WTC11 (cell line): ENCODE measurements around the gene LAMTOR5. TPM values are rescaled to one million over a fixed set of nuclear protein-coding genes. Genes with fewer than 3 reads are reported as not detected.

ENCODE experiments used
- ATAC-seq: fragments of 200-7000 bp; cut with Tn5 transposase; 2 replicates; pipeline ENCODE4 v1.10.0; 2021; ENCODE audit warnings: mild to moderate bottlenecking, moderate library complexity
- CTCF ChIA-PET: fragments of 300-600 bp; sonication (Branson Sonifier 250); formaldehyde crosslinking; loops from one replicate; lab custom pipeline; 2021; ENCODE audit warnings: antibody characterized with exemption; lab: Charles Lee
- POLR2A ChIA-PET: fragments of 350-600 bp; sonication (Branson Sonifier 250); formaldehyde crosslinking; loops from one replicate; lab custom pipeline; 2021; ENCODE audit warnings: antibody characterized with exemption; lab: Charles Lee
- DNase-seq: peaks from one replicate; pipeline ENCODE4 v3.0.0; 2021; ENCODE audit warnings: low spot score
- H3K27ac Mint-ChIP-seq: 2 replicates; pipeline ENCODE4 v1.8.0; 2021; ENCODE audit warnings: mixed read lengths
- H3K27me3 Mint-ChIP-seq: 2 replicates; pipeline ENCODE4 v1.8.0; 2021; ENCODE audit warnings: low read depth, mild to moderate bottlenecking, moderate library complexity, mixed read lengths
- H3K36me3 Mint-ChIP-seq: 2 replicates; pipeline ENCODE4 v1.8.0; 2021; ENCODE audit warnings: mixed read lengths
- H3K4me1 Mint-ChIP-seq: 2 replicates; pipeline ENCODE4 v1.8.0; 2022; ENCODE audit warnings: mixed read lengths
- H3K4me3 Mint-ChIP-seq: 2 replicates; pipeline ENCODE4 v1.8.0; 2021; ENCODE audit warnings: mild to moderate bottlenecking, moderate library complexity, mixed read lengths
- H3K9me3 Mint-ChIP-seq: 2 replicates; pipeline ENCODE4 v1.8.0; 2021; ENCODE audit warnings: mixed read lengths
- FOXJ3 ChIP-seq: sonication (generic); formaldehyde crosslinking; IDR thresholded peaks from 2 replicates; pipeline ENCODE4 v1.9.0; 2021; ENCODE audit warnings: missing genetic modification reagents, mild to moderate bottlenecking, borderline replicate concordance
- PRRX2 ChIP-seq: fragments of 250-450 bp; sonication (Bioruptor Pico); IDR thresholded peaks from 2 replicates; pipeline ENCODE4 v1.8.0; 2021; ENCODE audit warnings: mild to moderate bottlenecking
- SMAD3 ChIP-seq: sonication (generic); formaldehyde crosslinking; IDR thresholded peaks from 2 replicates; pipeline ENCODE4 v1.8.0; 2022; ENCODE audit warnings: missing genetic modification reagents, mild to moderate bottlenecking, borderline replicate concordance
- SP1 ChIP-seq: sonication (generic); formaldehyde crosslinking; conservative IDR thresholded peaks from 2 replicates; pipeline ENCODE4 v1.8.1; 2022; ENCODE audit warnings: missing genetic modification reagents
- TCF7 ChIP-seq: sonication (generic); formaldehyde crosslinking; IDR thresholded peaks from 2 replicates; pipeline ENCODE4 v1.8.0; 2022; ENCODE audit warnings: mild to moderate bottlenecking, low read depth, missing genetic modification reagents, moderate library complexity
- ZNF263 ChIP-seq: sonication (generic); formaldehyde crosslinking; IDR thresholded peaks from 2 replicates; pipeline ENCODE4 v1.8.1; 2022; ENCODE audit warnings: low read depth, mild to moderate bottlenecking, moderate library complexity, missing genetic modification reagents
- ZNF317 ChIP-seq: sonication (generic); formaldehyde crosslinking; IDR thresholded peaks from 2 replicates; pipeline ENCODE4 v1.8.1; 2023; ENCODE audit warnings: low read depth, mild to moderate bottlenecking, moderate library complexity, missing genetic modification reagents, borderline replicate concordance
- ZNF671 ChIP-seq: fragments of 250-450 bp; sonication (Bioruptor Pico); IDR thresholded peaks from 2 replicates; pipeline ENCODE4 v1.8.0; 2021; ENCODE audit warnings: mild to moderate bottlenecking
- total RNA-seq: library from RNA; stranded (reverse); gene quantifications from 3 replicates; pipeline ENCODE4 v1.2.3, GENCODE V29; 2021
- TF ChIP-seq, protein P1 (sequence below): fragments of 200-600 bp; IDR thresholded peaks from 2 replicates; pipeline ENCODE4 v1.8.0; 2022; ENCODE audit warnings: antibody characterized with exemption
- TF ChIP-seq, protein P2 (sequence below): sonication (generic); formaldehyde crosslinking; IDR thresholded peaks from 2 replicates; pipeline ENCODE4 v1.8.0; 2022; ENCODE audit warnings: mild to moderate bottlenecking, missing genetic modification reagents
- TF ChIP-seq, protein P3 (sequence below): fragments of 250-450 bp; sonication (Bioruptor Pico); IDR thresholded peaks from 2 replicates; pipeline ENCODE4 v1.9.0; 2021; ENCODE audit warnings: mild to moderate bottlenecking, borderline replicate concordance
- TF ChIP-seq, protein P4 (sequence below): fragments of 250-450 bp; sonication (Bioruptor Pico); conservative IDR thresholded peaks from 2 replicates; pipeline ENCODE4 v1.9.0; 2021; ENCODE audit warnings: mild to moderate bottlenecking
- TF ChIP-seq, protein P5 (sequence below): sonication (generic); formaldehyde crosslinking; IDR thresholded peaks from 2 replicates; pipeline ENCODE4 v1.8.1; 2023; ENCODE audit warnings: mild to moderate bottlenecking, moderate library complexity, missing genetic modification reagents
- TF ChIP-seq, protein P6 (sequence below): sonication (generic); formaldehyde crosslinking; IDR thresholded peaks from 2 replicates; pipeline ENCODE4 v1.8.1; 2022; ENCODE audit warnings: missing genetic modification reagents, borderline replicate concordance

The LAMTOR5 gene
- total RNA-seq, 1 experiment from 2014 or later, result 76.0 TPM

DNA sequence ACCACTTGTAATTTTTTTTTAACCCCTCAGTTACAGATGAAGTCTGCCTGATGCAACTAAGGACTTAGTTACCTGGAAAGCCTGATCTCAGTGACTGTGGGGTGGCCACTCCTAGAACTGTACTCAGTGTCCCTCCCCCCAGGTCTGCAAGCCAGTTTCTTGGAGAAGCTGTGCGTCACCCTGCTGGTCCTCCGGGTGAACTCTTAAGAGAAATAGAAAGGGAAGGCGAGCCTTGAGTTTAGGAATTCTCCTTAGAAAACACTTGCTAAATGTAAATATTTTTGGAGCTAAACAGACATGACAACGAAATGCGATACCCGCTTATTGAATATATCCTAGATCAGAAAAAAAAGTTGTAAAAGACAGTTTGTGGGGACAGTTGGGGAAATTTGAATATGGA lies 17.4 kb downstream of the LAMTOR5 start:
- H3K4me1 Mint-ChIP-seq, result peaks cover 18% of the 10 kb centered on the region
- peaks cover 7% of the 10 kb centered on the region for H3K36me3 Mint-ChIP-seq
- H3K4me3 Mint-ChIP-seq, result no peak overlapping the region
- no peaks in the 10 kb centered on the region for H3K27me3 Mint-ChIP-seq
- H3K27ac Mint-ChIP-seq, result peak overlapping the region; percentile 75
- DNase-seq, result peak; percentile 16
- peak; percentile 48 for ATAC-seq
- H3K9me3 Mint-ChIP-seq, result no peaks in the 10 kb centered on the region
- TF ChIP-seq, protein P1, sequence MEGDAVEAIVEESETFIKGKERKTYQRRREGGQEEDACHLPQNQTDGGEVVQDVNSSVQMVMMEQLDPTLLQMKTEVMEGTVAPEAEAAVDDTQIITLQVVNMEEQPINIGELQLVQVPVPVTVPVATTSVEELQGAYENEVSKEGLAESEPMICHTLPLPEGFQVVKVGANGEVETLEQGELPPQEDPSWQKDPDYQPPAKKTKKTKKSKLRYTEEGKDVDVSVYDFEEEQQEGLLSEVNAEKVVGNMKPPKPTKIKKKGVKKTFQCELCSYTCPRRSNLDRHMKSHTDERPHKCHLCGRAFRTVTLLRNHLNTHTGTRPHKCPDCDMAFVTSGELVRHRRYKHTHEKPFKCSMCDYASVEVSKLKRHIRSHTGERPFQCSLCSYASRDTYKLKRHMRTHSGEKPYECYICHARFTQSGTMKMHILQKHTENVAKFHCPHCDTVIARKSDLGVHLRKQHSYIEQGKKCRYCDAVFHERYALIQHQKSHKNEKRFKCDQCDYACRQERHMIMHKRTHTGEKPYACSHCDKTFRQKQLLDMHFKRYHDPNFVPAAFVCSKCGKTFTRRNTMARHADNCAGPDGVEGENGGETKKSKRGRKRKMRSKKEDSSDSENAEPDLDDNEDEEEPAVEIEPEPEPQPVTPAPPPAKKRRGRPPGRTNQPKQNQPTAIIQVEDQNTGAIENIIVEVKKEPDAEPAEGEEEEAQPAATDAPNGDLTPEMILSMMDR, result no peak
- POLR2A ChIA-PET, result interaction anchor here (0.7 kb wide), 1 partner anchor 50 kb away, joined by 3 read pairs; no protein-coding TSS in a partner anchor
- CTCF ChIA-PET, result interaction anchor here (0.7 to 1.8 kb wide), 4 partner anchors 22 to 106 kb away, joined by 3 to 6 read pairs (median 4); no protein-coding TSS in a partner anchor

DNA sequence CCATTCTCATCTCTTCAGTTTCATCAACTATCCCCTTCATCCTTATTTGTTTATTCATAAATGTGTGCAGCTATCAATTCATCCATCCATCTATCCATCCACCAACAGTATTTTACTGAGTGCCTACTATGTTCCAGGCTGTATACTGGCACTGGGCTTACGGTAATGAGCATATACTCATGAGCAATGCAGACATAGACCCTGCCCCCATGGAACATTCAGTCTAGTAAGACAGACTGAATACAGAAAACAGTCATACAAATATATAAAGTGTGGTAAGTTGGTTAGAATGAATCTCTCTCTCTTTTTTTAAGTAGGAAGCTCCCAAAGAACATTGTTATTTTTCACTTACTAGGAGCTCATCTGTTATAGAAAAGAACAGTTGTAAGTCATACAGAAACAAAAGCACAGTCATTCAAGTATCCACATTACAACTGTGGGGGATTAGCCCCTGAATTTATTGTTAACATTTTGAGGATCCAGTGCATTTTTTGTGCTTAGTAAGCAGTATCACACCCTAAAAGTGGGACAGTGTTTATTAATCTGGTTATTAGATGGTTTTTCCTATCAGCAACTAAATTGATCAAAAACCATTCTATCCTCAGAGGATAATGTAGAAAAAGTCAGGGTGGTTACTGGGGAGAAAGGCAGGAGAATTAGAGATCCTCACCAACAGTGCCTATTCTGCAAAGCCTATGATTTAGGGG lies 20.3 kb downstream of the LAMTOR5 start:
- TF ChIP-seq, protein P2, sequence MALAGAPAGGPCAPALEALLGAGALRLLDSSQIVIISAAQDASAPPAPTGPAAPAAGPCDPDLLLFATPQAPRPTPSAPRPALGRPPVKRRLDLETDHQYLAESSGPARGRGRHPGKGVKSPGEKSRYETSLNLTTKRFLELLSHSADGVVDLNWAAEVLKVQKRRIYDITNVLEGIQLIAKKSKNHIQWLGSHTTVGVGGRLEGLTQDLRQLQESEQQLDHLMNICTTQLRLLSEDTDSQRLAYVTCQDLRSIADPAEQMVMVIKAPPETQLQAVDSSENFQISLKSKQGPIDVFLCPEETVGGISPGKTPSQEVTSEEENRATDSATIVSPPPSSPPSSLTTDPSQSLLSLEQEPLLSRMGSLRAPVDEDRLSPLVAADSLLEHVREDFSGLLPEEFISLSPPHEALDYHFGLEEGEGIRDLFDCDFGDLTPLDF (CRISPR knock-in tag), result no peak
- no peak for TF ChIP-seq ZNF263 (CRISPR knock-in tag)
- TF ChIP-seq, protein P3, sequence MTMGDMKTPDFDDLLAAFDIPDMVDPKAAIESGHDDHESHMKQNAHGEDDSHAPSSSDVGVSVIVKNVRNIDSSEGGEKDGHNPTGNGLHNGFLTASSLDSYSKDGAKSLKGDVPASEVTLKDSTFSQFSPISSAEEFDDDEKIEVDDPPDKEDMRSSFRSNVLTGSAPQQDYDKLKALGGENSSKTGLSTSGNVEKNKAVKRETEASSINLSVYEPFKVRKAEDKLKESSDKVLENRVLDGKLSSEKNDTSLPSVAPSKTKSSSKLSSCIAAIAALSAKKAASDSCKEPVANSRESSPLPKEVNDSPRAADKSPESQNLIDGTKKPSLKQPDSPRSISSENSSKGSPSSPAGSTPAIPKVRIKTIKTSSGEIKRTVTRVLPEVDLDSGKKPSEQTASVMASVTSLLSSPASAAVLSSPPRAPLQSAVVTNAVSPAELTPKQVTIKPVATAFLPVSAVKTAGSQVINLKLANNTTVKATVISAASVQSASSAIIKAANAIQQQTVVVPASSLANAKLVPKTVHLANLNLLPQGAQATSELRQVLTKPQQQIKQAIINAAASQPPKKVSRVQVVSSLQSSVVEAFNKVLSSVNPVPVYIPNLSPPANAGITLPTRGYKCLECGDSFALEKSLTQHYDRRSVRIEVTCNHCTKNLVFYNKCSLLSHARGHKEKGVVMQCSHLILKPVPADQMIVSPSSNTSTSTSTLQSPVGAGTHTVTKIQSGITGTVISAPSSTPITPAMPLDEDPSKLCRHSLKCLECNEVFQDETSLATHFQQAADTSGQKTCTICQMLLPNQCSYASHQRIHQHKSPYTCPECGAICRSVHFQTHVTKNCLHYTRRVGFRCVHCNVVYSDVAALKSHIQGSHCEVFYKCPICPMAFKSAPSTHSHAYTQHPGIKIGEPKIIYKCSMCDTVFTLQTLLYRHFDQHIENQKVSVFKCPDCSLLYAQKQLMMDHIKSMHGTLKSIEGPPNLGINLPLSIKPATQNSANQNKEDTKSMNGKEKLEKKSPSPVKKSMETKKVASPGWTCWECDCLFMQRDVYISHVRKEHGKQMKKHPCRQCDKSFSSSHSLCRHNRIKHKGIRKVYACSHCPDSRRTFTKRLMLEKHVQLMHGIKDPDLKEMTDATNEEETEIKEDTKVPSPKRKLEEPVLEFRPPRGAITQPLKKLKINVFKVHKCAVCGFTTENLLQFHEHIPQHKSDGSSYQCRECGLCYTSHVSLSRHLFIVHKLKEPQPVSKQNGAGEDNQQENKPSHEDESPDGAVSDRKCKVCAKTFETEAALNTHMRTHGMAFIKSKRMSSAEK (CRISPR knock-in tag), result no peak
- TF ChIP-seq, protein P4, sequence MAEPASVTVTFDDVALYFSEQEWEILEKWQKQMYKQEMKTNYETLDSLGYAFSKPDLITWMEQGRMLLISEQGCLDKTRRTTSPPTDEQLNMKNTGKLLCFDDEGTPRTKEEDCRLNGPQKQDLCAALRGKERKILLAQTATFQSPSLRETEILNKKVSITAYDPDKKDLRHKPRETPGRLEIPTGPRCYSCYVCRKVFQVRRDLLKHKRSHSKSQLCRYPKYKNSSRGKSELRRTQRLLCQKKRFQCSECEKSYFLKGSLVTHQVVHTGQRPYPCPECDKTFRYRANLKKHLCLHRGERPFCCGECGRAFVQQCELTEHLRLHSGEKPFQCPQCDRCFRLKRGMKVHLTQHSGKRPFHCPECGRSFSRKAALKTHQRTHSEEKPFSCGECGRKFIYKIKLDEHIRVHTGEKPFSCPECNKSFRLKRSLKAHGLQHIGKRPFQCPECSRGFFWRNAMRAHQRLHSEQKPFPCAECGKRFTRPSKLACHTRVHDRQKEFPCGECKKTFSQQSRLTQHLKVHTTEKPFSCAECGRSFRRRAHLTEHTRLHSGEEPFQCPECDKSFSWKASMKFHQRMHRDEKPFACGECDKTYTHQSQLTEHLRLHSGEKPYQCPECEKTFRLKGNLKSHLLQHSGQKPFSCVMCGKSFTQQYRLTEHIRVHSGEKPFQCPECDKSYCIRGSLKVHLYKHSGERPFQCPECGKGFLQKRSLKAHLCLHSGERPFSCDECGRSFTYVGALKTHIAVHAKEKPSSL (CRISPR knock-in tag), result no peak
- TF ChIP-seq, protein P5, sequence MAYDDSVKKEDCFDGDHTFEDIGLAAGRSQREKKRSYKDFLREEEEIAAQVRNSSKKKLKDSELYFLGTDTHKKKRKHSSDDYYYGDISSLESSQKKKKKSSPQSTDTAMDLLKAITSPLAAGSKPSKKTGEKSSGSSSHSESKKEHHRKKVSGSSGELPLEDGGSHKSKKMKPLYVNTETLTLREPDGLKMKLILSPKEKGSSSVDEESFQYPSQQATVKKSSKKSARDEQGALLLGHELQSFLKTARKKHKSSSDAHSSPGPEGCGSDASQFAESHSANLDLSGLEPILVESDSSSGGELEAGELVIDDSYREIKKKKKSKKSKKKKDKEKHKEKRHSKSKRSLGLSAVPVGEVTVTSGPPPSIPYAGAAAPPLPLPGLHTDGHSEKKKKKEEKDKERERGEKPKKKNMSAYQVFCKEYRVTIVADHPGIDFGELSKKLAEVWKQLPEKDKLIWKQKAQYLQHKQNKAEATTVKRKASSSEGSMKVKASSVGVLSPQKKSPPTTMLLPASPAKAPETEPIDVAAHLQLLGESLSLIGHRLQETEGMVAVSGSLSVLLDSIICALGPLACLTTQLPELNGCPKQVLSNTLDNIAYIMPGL (CRISPR knock-in tag), result no peak
- no peak for TF ChIP-seq SMAD3 (CRISPR knock-in tag)
- TF ChIP-seq SP1 (CRISPR knock-in tag), result no peak
- TF ChIP-seq FOXJ3 (CRISPR knock-in tag), result no peak
- TF ChIP-seq ZNF317 (CRISPR knock-in tag), result no peak
- TF ChIP-seq, protein P6, sequence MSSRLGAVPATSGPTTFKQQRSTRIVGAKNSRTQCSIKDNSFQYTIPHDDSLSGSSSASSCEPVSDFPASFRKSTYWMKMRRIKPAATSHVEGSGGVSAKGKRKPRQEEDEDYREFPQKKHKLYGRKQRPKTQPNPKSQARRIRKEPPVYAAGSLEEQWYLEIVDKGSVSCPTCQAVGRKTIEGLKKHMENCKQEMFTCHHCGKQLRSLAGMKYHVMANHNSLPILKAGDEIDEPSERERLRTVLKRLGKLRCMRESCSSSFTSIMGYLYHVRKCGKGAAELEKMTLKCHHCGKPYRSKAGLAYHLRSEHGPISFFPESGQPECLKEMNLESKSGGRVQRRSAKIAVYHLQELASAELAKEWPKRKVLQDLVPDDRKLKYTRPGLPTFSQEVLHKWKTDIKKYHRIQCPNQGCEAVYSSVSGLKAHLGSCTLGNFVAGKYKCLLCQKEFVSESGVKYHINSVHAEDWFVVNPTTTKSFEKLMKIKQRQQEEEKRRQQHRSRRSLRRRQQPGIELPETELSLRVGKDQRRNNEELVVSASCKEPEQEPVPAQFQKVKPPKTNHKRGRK, result no peak
- TF ChIP-seq TCF7, result no peak
- TF ChIP-seq PRRX2 (CRISPR knock-in tag), result no peak
- no peak for TF ChIP-seq ZNF671 (CRISPR knock-in tag)
- Mint-ChIP-seq H3K36me3 (0 out of 2 replicates have a peak, but pooled peaks cover 2% of the 10 kb centered on the region), H3K27ac (no peak overlapping the region), H3K4me3 (no peak overlapping the region), H3K27me3 (no peaks in the 10 kb centered on the region), H3K4me1 (peaks cover 20% of the 10 kb centered on the region), H3K9me3 (no peaks in the 10 kb centered on the region)
- DNase-seq, result no peak
- no peak for ATAC-seq
- ChIA-PET POLR2A (interaction anchor here (0.6 kb wide), 1 partner anchor 37 kb away, joined by 3 read pairs; no protein-coding TSS in a partner anchor), CTCF (interaction anchor here (0.5 to 1.5 kb wide), 4 partner anchors 12 to 180 kb away, joined by 3 to 4 read pairs (median 3); no protein-coding TSS in a partner anchor)
